H1 (cell line): ENCODE measurements around the gene GLIPR2. TPM values are rescaled to one million over a fixed set of nuclear protein-coding genes. Genes with fewer than 3 reads are reported as not detected.

Experiments used
- polyA plus RNA-seq, 7 experiments: library from polyadenylated mRNA; depleted of rRNA in 3 of 7; stranded (reverse) in 5 of 7; unstranded in 2 of 7; fragments of >200 nt in 5 of 7; fragments of 200-250 nt in 2 of 7; gene quantifications; 1 replicate in 5 of 7; 2 replicates in 1 of 7; 4 replicates in 1 of 7; pipeline versions ENCODE4 v1.2.1 to v1.2.3, GENCODE V29; 2011 to 2013; ENCODE audit warnings: missing spikeins in 2 of 7, mixed read lengths in 2 of 7
- total RNA-seq: library from RNA; stranded (reverse); fragmentation: NEBNext Ultra II Directional; extraction: Animal tissue kit (Norgen Biotek cat#: 25700); gene quantifications from 2 replicates; pipeline ENCODE4 v1.2.1, GENCODE V29; 2021

Gene GLIPR2
- total and polyA plus RNA-seq, 2 of the 8 experiments (the other 6 are each of a cell fraction or from before 2014, with no cell fraction given) = 7.9 to 12.0 TPM

Other genes starting within 250 kb of the GLIPR2 start
- not detected in 2 replicates for gene HRCT1, start 230.5 kb upstream of the GLIPR2 start, total RNA-seq
- gene HRCT1, start 230.5 kb upstream of the GLIPR2 start, polyA plus RNA-seq (2011; rRNA removed) = not detected in 2 replicates
- not detected in 2 replicates for gene SPAAR, start 227.2 kb upstream of the GLIPR2 start, total RNA-seq
- 0.27 and 0.33 TPM in 2 replicates for gene SPAAR, start 227.2 kb upstream of the GLIPR2 start, polyA plus RNA-seq (2011; rRNA removed)
- not detected in 2 replicates for gene OR2S2, start 178.6 kb upstream of the GLIPR2 start, total RNA-seq
- gene OR2S2, start 178.6 kb upstream of the GLIPR2 start, polyA plus RNA-seq (2011; rRNA removed) = not detected in 2 replicates
- 9.8 and 10.0 TPM in 2 replicates for gene RECK, start 99.8 kb upstream of the GLIPR2 start, total RNA-seq
- gene RECK, start 99.8 kb upstream of the GLIPR2 start, polyA plus RNA-seq (2011; rRNA removed) = 5.0 and 5.4 TPM in 2 replicates
- 0.19 and 0.27 TPM in 2 replicates for gene CCIN, start 32.7 kb downstream of the GLIPR2 start, total RNA-seq
- 0.20 and 0.21 TPM in 2 replicates for gene CCIN, start 32.7 kb downstream of the GLIPR2 start, polyA plus RNA-seq (2011; rRNA removed)
- 236 and 239 TPM in 2 replicates for gene CLTA, start 54.2 kb downstream of the GLIPR2 start, total RNA-seq
- gene CLTA, start 54.2 kb downstream of the GLIPR2 start, polyA plus RNA-seq (2011; rRNA removed) = 137 and 146 TPM in 2 replicates
- gene GNE, start 121.7 kb downstream of the GLIPR2 start, total RNA-seq = 9.3 and 11.1 TPM in 2 replicates
- 4.3 and 5.1 TPM in 2 replicates for gene GNE, start 121.7 kb downstream of the GLIPR2 start, polyA plus RNA-seq (2011; rRNA removed)